Uterus (tissue), 2 donors: Measurements from ENCODE around the gene MCM5.

Experiments
- CTCF ChIP-seq, 4 experiments: fragments of 200-600 bp in 2 of 4; fragments of 450-650 bp in 2 of 4; sonication (generic) in 2 of 4; IDR thresholded peaks; one replicate each; pipeline ENCODE4 v1.5.1; 2016 to 2019; ENCODE audit warnings: antibody characterized with exemption in 4 of 4, mild to moderate bottlenecking in 2 of 4, moderate library complexity in 1 of 4
- POLR2A ChIP-seq, 2 donors: fragments of 450-650 bp; IDR thresholded peaks; one replicate each; pipeline ENCODE4 v1.6.1; 2016; ENCODE audit warnings: antibody characterized with exemption in 2 of 2, mild to moderate bottlenecking in 1 of 2, moderate library complexity in 1 of 2

DNA sequence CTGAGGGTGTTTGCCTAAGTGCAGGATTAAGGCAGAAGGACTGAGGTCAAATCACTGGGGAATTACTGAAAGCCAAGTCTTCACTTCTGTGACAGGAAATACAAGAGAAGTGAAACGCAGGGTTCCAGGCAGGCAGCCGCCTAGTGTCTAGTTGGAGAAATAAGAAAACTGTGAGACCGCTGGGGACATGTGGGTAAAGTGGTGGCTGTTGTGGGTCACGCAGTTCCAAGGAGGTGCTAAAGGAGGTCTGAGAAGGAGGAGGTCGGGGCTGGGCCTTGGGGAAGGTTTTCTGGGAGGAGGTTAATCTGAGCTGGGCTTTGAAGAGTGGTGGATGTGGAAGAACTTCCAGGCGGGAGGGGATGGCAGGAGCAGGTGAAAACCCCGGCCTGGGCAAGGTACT is 11.2 kb downstream of the MCM5 start:
- TF ChIP-seq POLR2A (IDR thresholded peaks at IDR 0.05) = no peak
- TF ChIP-seq CTCF (IDR thresholded peaks at IDR 0.05) = no peak
